Neural cell (in vitro differentiated cells): ENCODE measurements around the gene GATA1.

ENCODE experiments used
- EP300 ChIP-seq: fragments of 450-650 bp; conservative IDR thresholded peaks from 2 replicates; pipeline ENCODE4 v1.6.1; 2014; ENCODE audit warnings: antibody characterized with exemption, mild to moderate bottlenecking, moderate library complexity; ENCODE audit not compliant: poor library complexity, severe bottlenecking
- EZH2 ChIP-seq: fragments of 200-600, 300-800 bp; shearing (Covaris generic), sonication (generic); IDR thresholded peaks from 2 replicates; pipeline ENCODE4 v1.6.1; 2014; ENCODE audit warnings: antibody characterized with exemption, low read length, borderline replicate concordance, mild to moderate bottlenecking; ENCODE audit not compliant: insufficient read depth, poor library complexity, severe bottlenecking
- POLR2AphosphoS5 ChIP-seq: IDR thresholded peaks from 2 replicates; pipeline ENCODE4 v1.6.1; 2012
- SMC3 ChIP-seq: fragments of 450-650 bp; conservative IDR thresholded peaks from 2 replicates; pipeline ENCODE4 v1.6.1; 2014; ENCODE audit warnings: antibody characterized with exemption, mild to moderate bottlenecking, moderate library complexity; ENCODE audit not compliant: poor library complexity
- TAF1 ChIP-seq: IDR thresholded peaks from 2 replicates; pipeline ENCODE4 v1.6.1; 2012; ENCODE audit warnings: low read depth
- TF ChIP-seq, protein P1 (sequence below): fragments of 450-650 bp; IDR thresholded peaks from 2 replicates; pipeline ENCODE4 v1.5.1; 2014; ENCODE audit warnings: antibody characterized with exemption, mild to moderate bottlenecking, moderate library complexity; ENCODE audit not compliant: poor library complexity, severe bottlenecking
- TF ChIP-seq, protein P2 (sequence below): IDR thresholded peaks from 2 replicates; pipeline ENCODE4 v1.6.1; 2012; ENCODE audit warnings: borderline replicate concordance

DNA sequence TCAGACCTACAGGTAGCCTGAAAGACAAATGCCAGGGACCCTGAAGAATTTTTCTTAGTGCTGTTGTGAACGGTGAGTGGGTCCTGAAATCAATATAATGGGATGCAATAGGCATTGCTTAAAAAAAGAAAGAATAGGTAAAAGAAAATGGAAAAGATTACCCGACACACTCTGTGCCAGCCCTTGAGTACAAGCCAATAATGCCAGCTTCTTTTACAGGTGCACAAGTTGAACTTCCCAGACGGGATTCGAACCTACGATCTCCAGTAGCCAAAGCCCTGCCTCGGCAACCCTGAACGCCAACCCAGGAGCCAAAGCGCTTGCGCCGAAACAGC, 49.5 kb upstream of the GATA1 start:
- TF ChIP-seq EP300 (no peak), POLR2AphosphoS5 (no peak), EZH2 (no peak), TAF1 (no peak), SMC3 (no peak)
- TF ChIP-seq, protein P1, sequence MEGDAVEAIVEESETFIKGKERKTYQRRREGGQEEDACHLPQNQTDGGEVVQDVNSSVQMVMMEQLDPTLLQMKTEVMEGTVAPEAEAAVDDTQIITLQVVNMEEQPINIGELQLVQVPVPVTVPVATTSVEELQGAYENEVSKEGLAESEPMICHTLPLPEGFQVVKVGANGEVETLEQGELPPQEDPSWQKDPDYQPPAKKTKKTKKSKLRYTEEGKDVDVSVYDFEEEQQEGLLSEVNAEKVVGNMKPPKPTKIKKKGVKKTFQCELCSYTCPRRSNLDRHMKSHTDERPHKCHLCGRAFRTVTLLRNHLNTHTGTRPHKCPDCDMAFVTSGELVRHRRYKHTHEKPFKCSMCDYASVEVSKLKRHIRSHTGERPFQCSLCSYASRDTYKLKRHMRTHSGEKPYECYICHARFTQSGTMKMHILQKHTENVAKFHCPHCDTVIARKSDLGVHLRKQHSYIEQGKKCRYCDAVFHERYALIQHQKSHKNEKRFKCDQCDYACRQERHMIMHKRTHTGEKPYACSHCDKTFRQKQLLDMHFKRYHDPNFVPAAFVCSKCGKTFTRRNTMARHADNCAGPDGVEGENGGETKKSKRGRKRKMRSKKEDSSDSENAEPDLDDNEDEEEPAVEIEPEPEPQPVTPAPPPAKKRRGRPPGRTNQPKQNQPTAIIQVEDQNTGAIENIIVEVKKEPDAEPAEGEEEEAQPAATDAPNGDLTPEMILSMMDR = no peak
- TF ChIP-seq, protein P2, sequence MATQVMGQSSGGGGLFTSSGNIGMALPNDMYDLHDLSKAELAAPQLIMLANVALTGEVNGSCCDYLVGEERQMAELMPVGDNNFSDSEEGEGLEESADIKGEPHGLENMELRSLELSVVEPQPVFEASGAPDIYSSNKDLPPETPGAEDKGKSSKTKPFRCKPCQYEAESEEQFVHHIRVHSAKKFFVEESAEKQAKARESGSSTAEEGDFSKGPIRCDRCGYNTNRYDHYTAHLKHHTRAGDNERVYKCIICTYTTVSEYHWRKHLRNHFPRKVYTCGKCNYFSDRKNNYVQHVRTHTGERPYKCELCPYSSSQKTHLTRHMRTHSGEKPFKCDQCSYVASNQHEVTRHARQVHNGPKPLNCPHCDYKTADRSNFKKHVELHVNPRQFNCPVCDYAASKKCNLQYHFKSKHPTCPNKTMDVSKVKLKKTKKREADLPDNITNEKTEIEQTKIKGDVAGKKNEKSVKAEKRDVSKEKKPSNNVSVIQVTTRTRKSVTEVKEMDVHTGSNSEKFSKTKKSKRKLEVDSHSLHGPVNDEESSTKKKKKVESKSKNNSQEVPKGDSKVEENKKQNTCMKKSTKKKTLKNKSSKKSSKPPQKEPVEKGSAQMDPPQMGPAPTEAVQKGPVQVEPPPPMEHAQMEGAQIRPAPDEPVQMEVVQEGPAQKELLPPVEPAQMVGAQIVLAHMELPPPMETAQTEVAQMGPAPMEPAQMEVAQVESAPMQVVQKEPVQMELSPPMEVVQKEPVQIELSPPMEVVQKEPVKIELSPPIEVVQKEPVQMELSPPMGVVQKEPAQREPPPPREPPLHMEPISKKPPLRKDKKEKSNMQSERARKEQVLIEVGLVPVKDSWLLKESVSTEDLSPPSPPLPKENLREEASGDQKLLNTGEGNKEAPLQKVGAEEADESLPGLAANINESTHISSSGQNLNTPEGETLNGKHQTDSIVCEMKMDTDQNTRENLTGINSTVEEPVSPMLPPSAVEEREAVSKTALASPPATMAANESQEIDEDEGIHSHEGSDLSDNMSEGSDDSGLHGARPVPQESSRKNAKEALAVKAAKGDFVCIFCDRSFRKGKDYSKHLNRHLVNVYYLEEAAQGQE = no peak
